ENCODE measurements around the gene HAGHL. TPM values are rescaled to one million over a fixed set of nuclear protein-coding genes. Genes with fewer than 3 reads are reported as not detected.
A peak's percentile ranks its signal among the peaks of the same experiment; 100 is the strongest.

Gene HAGHL
- total RNA-seq, 4 donors from 2014 or later: 3.2 to 7.1 (median 4.8) TPM

- Histone ChIP-seq H3K27me3 (no peaks in the 10 kb centered on the region), H3K9me3 (no peaks in the 10 kb centered on the region), H3K4me3 (no peak overlapping the region), H3K4me1 (peaks cover 16% of the 10 kb centered on the region), H3K36me3 (peaks cover 73% of the 10 kb centered on the region), H3K27ac (no peak overlapping the region)
- DNase-seq (ENCODE audit: low spot score in 2 of 2): no peak
- TF ChIP-seq POLR2AphosphoS5 (IDR thresholded peaks at IDR 0.05) (no peak), EP300 (IDR thresholded peaks at IDR 0.05) (no peak), CTCF (IDR thresholded peaks at IDR 0.05) (no peak), POLR2A (IDR thresholded peaks at IDR 0.05) (no peak)
- 92% methylated on average over 12 of the region's 25 CpGs for WGBS
These were observed 8.3 kb downstream of the HAGHL start for GRCh38 chr16:734981-735881.

- Histone ChIP-seq H3K4me3 (no peak overlapping the region), H3K4me1 (peaks cover 18% of the 10 kb centered on the region), H3K36me3 (peaks cover 72% of the 10 kb centered on the region), H3K27ac (no peak overlapping the region), H3K27me3 (no peaks in the 10 kb centered on the region), H3K9me3 (no peaks in the 10 kb centered on the region)
- no peak for DNase-seq (ENCODE audit: low spot score in 2 of 2)
- TF ChIP-seq POLR2A (IDR thresholded peaks at IDR 0.05) (no peak), EP300 (IDR thresholded peaks at IDR 0.05) (no peak), POLR2AphosphoS5 (IDR thresholded peaks at IDR 0.05) (no peak), CTCF (IDR thresholded peaks at IDR 0.05) (no peak)
- WGBS: 95% methylated on average over 13 of the region's 13 CpGs
These were observed 9.1 kb downstream of the HAGHL start for GRCh38 chr16:735982-736453.

- Histone ChIP-seq H3K27ac (no peak overlapping the region), H3K4me1 (peaks cover 23% of the 10 kb centered on the region), H3K4me3 (no peak overlapping the region), H3K27me3 (no peaks in the 10 kb centered on the region), H3K9me3 (no peaks in the 10 kb centered on the region), H3K36me3 (peaks cover 62% of the 10 kb centered on the region)
- no peak for TF ChIP-seq CTCF (IDR thresholded peaks at IDR 0.05)
- TF ChIP-seq POLR2AphosphoS5 (IDR thresholded peaks at IDR 0.05): no peak
- no peak for TF ChIP-seq POLR2A (IDR thresholded peaks at IDR 0.05)
- no peak for TF ChIP-seq EP300 (IDR thresholded peaks at IDR 0.05)
- 97% methylated on average over 29 of the region's 29 CpGs for WGBS
- no peak for DNase-seq (ENCODE audit: low spot score in 2 of 2)
These were observed 10.1 kb downstream of the HAGHL start for GRCh38 chr16:736936-737481.

GRCh38 chr16:739560-740458 lies 12.9 kb downstream of the HAGHL start:
- no peak overlapping the region for H3K27ac ChIP-seq
- no peaks in the 10 kb centered on the region for H3K9me3 ChIP-seq
- TF ChIP-seq EP300 (IDR thresholded peaks at IDR 0.05) (no peak), POLR2AphosphoS5 (IDR thresholded peaks at IDR 0.05) (no peak), CTCF (IDR thresholded peaks at IDR 0.05) (no peak), POLR2A (IDR thresholded peaks at IDR 0.05) (no peak)
- H3K36me3 ChIP-seq: peaks cover 34% of the 10 kb centered on the region
- WGBS: 80% methylated on average over 18 of the region's 38 CpGs
- peaks cover 23% of the 10 kb centered on the region for H3K4me1 ChIP-seq
- H3K4me3 ChIP-seq: peak overlapping the region; percentile 93
- no peak for DNase-seq (ENCODE audit: low spot score in 2 of 2)
- peaks cover 3% of the 10 kb centered on the region for H3K27me3 ChIP-seq
